GM12878 (cell line): ENCODE measurements around the gene GDE1. TPM values are rescaled to one million over a fixed set of nuclear protein-coding genes. Genes with fewer than 3 reads are reported as not detected.

Experiments used
- ATAC-seq: fragments of 200-7000 bp; cut with Tn5 transposase; 3 replicates; pipeline ENCODE4 v1.9.1; 2020; ENCODE audit warnings: mild to moderate bottlenecking, moderate library complexity
- BruUV-seq: library from RNA; stranded (reverse); fragments of 400-500 nt; replicated peaks from 2 replicates; lab custom pipeline; 2021; lab: Mats Ljungman, UMichigan
- CTCF ChIA-PET: fragments of 300-600 bp; sonication (Branson Sonifier 250); formaldehyde crosslinking; extraction: SDS; loops from one replicate; lab custom pipeline; 2021; ENCODE audit warnings: inconsistent platforms; lab: Yijun Ruan, JAX
- POLR2A ChIA-PET: fragments of 350-600 bp; formaldehyde crosslinking; extraction: SDS; loops from one replicate; lab custom pipeline; 2021; ENCODE audit warnings: inconsistent platforms; lab: Charles Lee
- RAD21 ChIA-PET: fragments of 300-600 bp; sonication (Branson Sonifier 250); formaldehyde crosslinking; loops from one replicate; lab custom pipeline; 2023; ENCODE audit warnings: antibody characterized with exemption; ENCODE audit not compliant: unreplicated experiment; lab: Charles Lee
- SMC1A ChIA-PET: fragments of 300-600 bp; sonication (Branson Sonifier 250); formaldehyde crosslinking; loops from one replicate; lab custom pipeline; 2023; ENCODE audit not compliant: unreplicated experiment, uncharacterized antibody; lab: Charles Lee
- DNase-seq: peaks from one replicate; pipeline ENCODE4 v3.0.0-alpha.2; 2011; ENCODE audit warnings: low read depth, low spot score
- FAIRE-seq: peaks from 3 replicates; lab custom pipeline; 2011; peaks lifted over from hg19 to GRCh38; lab: Jason Lieb, UNC
- H2AFZ ChIP-seq: 2 replicates; pipeline ENCODE4 v1.6.0; 2011; ENCODE audit warnings: low read depth, low read length, control low read depth; ENCODE audit not compliant: control insufficient read depth
- H3K27ac ChIP-seq: 2 replicates; pipeline ENCODE4 v1.5.1; 2011; ENCODE audit warnings: control low read depth; ENCODE audit not compliant: control insufficient read depth, insufficient read depth
- H3K27me3 ChIP-seq, 2 experiments: replicated peaks in 1 of 2; 2 replicates each; pipeline versions ENCODE4 v1.6.0 to v1.6.1; 2011; ENCODE audit warnings: low read length in 1 of 2; ENCODE audit not compliant: control insufficient read depth in 2 of 2, insufficient read depth in 2 of 2
- H3K36me3 ChIP-seq, 2 experiments: 2 replicates each; pipeline ENCODE4 v1.5.1; 2011; ENCODE audit warnings: low read length in 1 of 2; ENCODE audit not compliant: control insufficient read depth in 2 of 2, insufficient read depth in 2 of 2
- H3K4me1 ChIP-seq: 2 replicates; pipeline ENCODE4 v1.6.1; 2011; ENCODE audit warnings: mild to moderate bottlenecking, low read length, moderate library complexity, mixed read lengths; ENCODE audit not compliant: control insufficient read depth, insufficient read depth
- H3K4me2 ChIP-seq: 2 replicates; pipeline ENCODE4 v1.6.0; 2011; ENCODE audit warnings: control low read depth; ENCODE audit not compliant: control insufficient read depth, insufficient read depth
- H3K4me3 ChIP-seq: fragments of 200-600 bp; sonication (generic); 2 replicates; pipeline ENCODE4 v1.5.1; 2016
- H3K79me2 ChIP-seq: 2 replicates; pipeline ENCODE4 v1.6.0; 2011; ENCODE audit warnings: low read length; ENCODE audit not compliant: control insufficient read depth, insufficient read depth
- H3K9ac ChIP-seq: 2 replicates; pipeline ENCODE4 v1.8.0; 2011; ENCODE audit warnings: low read length, control low read depth, mixed read lengths; ENCODE audit not compliant: control insufficient read depth, insufficient read depth
- H3K9me3 ChIP-seq: replicated peaks from 3 replicates; pipeline ENCODE4 v1.5.1; 2011; ENCODE audit warnings: mild to moderate bottlenecking, low read length; ENCODE audit not compliant: control insufficient read depth, insufficient read depth
- H4K20me1 ChIP-seq: 2 replicates; pipeline ENCODE4 v1.6.0; 2011; ENCODE audit not compliant: control insufficient read depth, insufficient read depth
- POLR2AphosphoS5 ChIP-seq: IDR thresholded peaks from 2 replicates; pipeline ENCODE4 v1.6.1; 2011; ENCODE audit warnings: mild to moderate bottlenecking, low read length, inconsistent platforms
- RAD21 ChIP-seq: IDR thresholded peaks from 2 replicates; pipeline ENCODE4 v1.6.1; 2011; ENCODE audit warnings: mild to moderate bottlenecking, low read depth, low read length, moderate library complexity; ENCODE audit not compliant: insufficient read depth
- SMARCA5 ChIP-seq: fragments of 450-650 bp; IDR thresholded peaks from 2 replicates; pipeline ENCODE4 v1.6.1; 2017; ENCODE audit warnings: mild to moderate bottlenecking
- WGBS: methylation state at CpG from one replicate; pipeline ENCODE4 v1.1.6; 2016; ENCODE audit warnings: low lambda C conversion rate; ENCODE audit not compliant: insufficient replicate concordance, insufficient coverage; ENCODE audit errors: missing lambda C conversion rate; 5-methylcytosine and 5-hydroxymethylcytosine counted together
- in situ Hi-C: fragments of 300-500 bp; cut with MboI; formaldehyde crosslinking; loops from 9 replicates; pipeline ENCODE4 v1.14.3; 2018; ENCODE audit warnings: mixed read lengths
- intact Hi-C: fragments of 100-400 bp; cut with micrococcal nuclease; formaldehyde crosslinking; loops from one replicate; pipeline ENCODE4 v1.14.2; 2022; ENCODE audit not compliant: unreplicated experiment
- polyA plus RNA-seq, 11 experiments: library from polyadenylated mRNA; depleted of rRNA in 4 of 11; unstranded in 6 of 11; stranded (reverse) in 5 of 11; fragments of >200 nt; fragmentation: Nextera tagmentation in 4 of 11; fragmentation: Illumina TruSeq in 1 of 11; extraction: Ambion mirVana in 4 of 11; extraction: Trizol in 1 of 11; gene quantifications; 1 replicate in 1 of 11; 2 replicates in 10 of 11; pipeline versions ENCODE4 v1.2.1 to v1.2.3, GENCODE V29; 2011 to 2016; ENCODE audit warnings: inconsistent platforms in 2 of 11, missing spikeins in 2 of 11, low read depth in 1 of 11
- total RNA-seq, 4 experiments: library from RNA; depleted of rRNA in 3 of 4; stranded (reverse); fragments of >200 nt in 3 of 4; fragmentation: Illumina TruSeq in 1 of 4; extraction: Trizol in 1 of 4; gene quantifications; 2 replicates each; pipeline versions ENCODE4 v1.2.1 to v1.2.3, GENCODE V29; 2013 to 2021

GDE1 gene
- total and polyA plus RNA-seq, 10 of the 15 experiments (the other 5 are each of a cell fraction or from before 2014, with no cell fraction given): 14.8 to 31.8 (median 21.0) TPM

DNA sequence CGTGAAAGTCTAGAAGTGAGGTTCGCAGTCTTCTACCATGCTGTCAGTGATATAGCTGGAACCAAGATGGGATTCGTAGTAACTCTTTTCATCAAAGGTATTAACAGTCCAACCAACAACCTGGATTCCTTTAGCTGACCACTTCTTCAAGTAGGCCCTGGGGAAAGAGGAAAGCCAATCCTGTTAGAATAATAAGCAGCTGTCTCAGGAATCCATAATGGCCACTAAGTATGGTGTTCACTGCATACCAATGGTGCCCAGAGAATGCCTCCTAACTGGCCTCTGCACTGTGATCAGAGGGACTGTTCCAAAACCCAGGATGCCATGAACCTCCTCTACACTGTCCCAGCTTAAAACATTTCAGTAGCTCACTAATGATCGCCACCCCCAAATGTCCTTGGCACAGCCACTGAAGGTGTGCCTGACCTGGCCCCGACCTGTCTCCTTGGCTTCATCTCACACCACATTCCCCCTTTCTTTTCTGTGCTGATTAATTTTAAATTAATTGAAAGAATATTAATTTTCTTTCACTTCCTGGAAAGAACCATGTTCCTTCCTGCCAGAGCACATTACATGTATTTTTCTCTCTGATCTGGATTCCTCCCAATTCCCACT lies 18.3 kb downstream of the GDE1 start:
- SMC1A ChIA-PET: interaction anchor here (1.1 to 2.9 kb wide), 14 partner anchors 9 to 417 kb away, joined by 3 to 22 read pairs (median 4); no protein-coding TSS in a partner anchor
- H4K20me1 ChIP-seq: no peaks in the 10 kb centered on the region
- no peaks in the 10 kb centered on the region for H3K4me1 ChIP-seq
- RAD21 ChIA-PET: interaction anchor here (1.3 to 2.0 kb wide), 4 partner anchors 14 to 337 kb away, joined by 4 to 7 read pairs (median 6); no protein-coding TSS in a partner anchor
- in situ Hi-C loops: loop anchor here (5.0 kb wide), 1 partner anchor 411 kb away; no protein-coding TSS in a partner anchor
- no peak for TF ChIP-seq RAD21
- no peak for TF ChIP-seq POLR2AphosphoS5
- no peak for TF ChIP-seq SMARCA5
- no peak for FAIRE-seq
- no peaks in the 10 kb centered on the region for H3K9me3 ChIP-seq
- H3K4me3 ChIP-seq: no peak overlapping the region
- H3K36me3 ChIP-seq: peaks cover 6 to 23% of the 10 kb centered on the region in 2 experiments
- H3K4me2 ChIP-seq: no peak overlapping the region
- no peak overlapping the region for H2AFZ ChIP-seq
- ATAC-seq: no peak
- no TSS peak for BruUV-seq
- intact Hi-C loops: loop anchor here (10.0 kb wide), 1 partner anchor 339 kb away; the partner anchor contains the start of gene SYT17
- POLR2A ChIA-PET: interaction anchor here (1.0 kb wide), 1 partner anchor 417 kb away, joined by 3 read pairs; no protein-coding TSS in a partner anchor
- DNase-seq: no peak
- H3K27ac ChIP-seq: no peak overlapping the region
- no peaks in the 10 kb centered on the region for H3K79me2 ChIP-seq
- no peak overlapping the region for H3K9ac ChIP-seq
- CTCF ChIA-PET: interaction anchor here (0.8 to 3.4 kb wide), 21 partner anchors 10 to 421 kb away, joined by 3 to 63 read pairs (median 6); partner anchors contain the start of genes CCP110 and GDE1
- WGBS: 98% methylated on average over 5 of the region's 5 CpGs
- H3K27me3 ChIP-seq: no peaks in the 10 kb centered on the region
